ENCODE measurements around the gene CCDC78.

CCDC78 gene

GRCh38 chr16:678209-678857 is 47.9 kb downstream of the CCDC78 start:
- DNase-seq (ENCODE audit: low spot score), result no peak

GRCh38 chr16:677316-678190 is 48.7 kb downstream of the CCDC78 start:
- DNase-seq (ENCODE audit: low spot score), result no peak

GRCh38 chr16:676913-677312 is 49.3 kb downstream of the CCDC78 start:
- no peak for DNase-seq (ENCODE audit: low spot score)

GRCh38 chr16:676565-676902 is 49.7 kb downstream of the CCDC78 start:
- DNase-seq (ENCODE audit: low spot score), result no peak

GRCh38 chr16:675884-676564 is 50.2 kb downstream of the CCDC78 start:
- DNase-seq (ENCODE audit: low spot score), result no peak

- DNase-seq (ENCODE audit: low spot score), result no peak
Observed at GRCh38 chr16:674968-675883, 51.0 kb downstream of the CCDC78 start, which contains the start of gene RHBDL1. Gene RHBDL1, plus strand, starts transcription at chr16:675671. Its CDS starts 120 bp downstream, at chr16:675791.

GRCh38 chr16:674214-674881 is 51.9 kb downstream of the CCDC78 start:
- DNase-seq (ENCODE audit: low spot score), result no peak

GRCh38 chr16:673399-673991 is 52.7 kb downstream of the CCDC78 start:
- DNase-seq (ENCODE audit: low spot score), result no peak

GRCh38 chr16:672851-673250 is 53.4 kb downstream of the CCDC78 start:
- no peak for DNase-seq (ENCODE audit: low spot score)
